Thyroid gland (tissue), 4 donors: ENCODE data around the gene TNNC1.

ENCODE experiments used
- POLR2A ChIP-seq, 2 donors: fragments of 450-650 bp; IDR thresholded peaks; one replicate each; pipeline ENCODE4 v1.6.1; 2017; ENCODE audit warnings: antibody characterized with exemption in 2 of 2, mild to moderate bottlenecking in 2 of 2, moderate library complexity in 1 of 2
- TF ChIP-seq, protein P1 (sequence below), 6 experiments: fragments of 200-600 bp in 3 of 6; fragments of 450-650 bp in 3 of 6; sonication (generic) in 3 of 6; IDR thresholded peaks; one replicate each; pipeline ENCODE4 v1.5.1; 2016 to 2019; ENCODE audit warnings: antibody characterized with exemption in 6 of 6, mild to moderate bottlenecking in 2 of 6, inconsistent platforms in 1 of 6, moderate library complexity in 1 of 6

DNA sequence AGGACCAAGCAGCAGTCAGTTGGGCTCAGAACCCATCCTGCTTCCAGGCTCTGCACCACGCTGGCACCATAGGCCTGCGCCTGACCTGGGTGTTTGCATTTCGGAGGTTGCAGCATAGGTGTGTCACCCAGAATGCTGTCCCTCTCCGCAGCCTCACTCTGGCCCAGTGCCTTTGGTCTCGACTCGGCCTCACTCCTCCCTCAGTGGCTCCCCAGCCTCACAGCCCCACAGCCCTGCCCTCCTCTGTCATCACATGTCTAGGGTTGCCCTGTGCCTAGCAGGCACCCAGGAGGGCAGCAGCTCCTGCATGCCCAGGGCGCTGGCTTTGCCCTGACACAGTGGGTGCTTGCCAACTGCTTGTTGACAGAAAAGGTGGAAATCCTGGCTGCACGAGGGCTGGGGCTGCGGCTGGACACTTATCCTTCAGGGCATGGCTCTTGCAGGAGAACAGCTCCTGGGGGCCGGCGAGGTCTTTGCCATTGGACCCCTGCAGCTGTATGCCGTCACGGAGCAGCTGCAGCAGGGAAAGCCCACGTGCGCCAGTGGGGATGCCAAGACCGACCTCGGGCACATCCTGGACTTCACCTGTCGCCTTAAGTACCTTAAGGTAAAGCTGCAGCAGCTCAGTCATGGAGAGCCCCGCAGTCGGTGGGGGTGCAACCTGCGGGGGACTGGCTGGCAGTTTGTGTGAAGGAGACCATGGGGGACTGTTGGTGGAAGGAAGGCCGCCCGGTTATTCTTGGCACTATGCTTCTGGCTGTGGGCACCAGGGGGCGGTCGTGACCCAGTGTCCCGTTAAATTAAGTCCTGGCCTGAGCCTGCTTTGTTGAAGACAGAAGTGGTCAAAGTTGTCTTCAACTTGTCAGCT lies 17.8 kb upstream of the TNNC1 start:
- no peak for TF ChIP-seq POLR2A (IDR thresholded peaks at IDR 0.05)
- TF ChIP-seq, protein P1, sequence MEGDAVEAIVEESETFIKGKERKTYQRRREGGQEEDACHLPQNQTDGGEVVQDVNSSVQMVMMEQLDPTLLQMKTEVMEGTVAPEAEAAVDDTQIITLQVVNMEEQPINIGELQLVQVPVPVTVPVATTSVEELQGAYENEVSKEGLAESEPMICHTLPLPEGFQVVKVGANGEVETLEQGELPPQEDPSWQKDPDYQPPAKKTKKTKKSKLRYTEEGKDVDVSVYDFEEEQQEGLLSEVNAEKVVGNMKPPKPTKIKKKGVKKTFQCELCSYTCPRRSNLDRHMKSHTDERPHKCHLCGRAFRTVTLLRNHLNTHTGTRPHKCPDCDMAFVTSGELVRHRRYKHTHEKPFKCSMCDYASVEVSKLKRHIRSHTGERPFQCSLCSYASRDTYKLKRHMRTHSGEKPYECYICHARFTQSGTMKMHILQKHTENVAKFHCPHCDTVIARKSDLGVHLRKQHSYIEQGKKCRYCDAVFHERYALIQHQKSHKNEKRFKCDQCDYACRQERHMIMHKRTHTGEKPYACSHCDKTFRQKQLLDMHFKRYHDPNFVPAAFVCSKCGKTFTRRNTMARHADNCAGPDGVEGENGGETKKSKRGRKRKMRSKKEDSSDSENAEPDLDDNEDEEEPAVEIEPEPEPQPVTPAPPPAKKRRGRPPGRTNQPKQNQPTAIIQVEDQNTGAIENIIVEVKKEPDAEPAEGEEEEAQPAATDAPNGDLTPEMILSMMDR (IDR thresholded peaks at IDR 0.05), result peak; percentile 28 to 67 (median 54)
